Epithelial cell of prostate (primary cell): ENCODE measurements around the gene F8.
"Not testable (repeated sequence)": the region's sequence is repeated elsewhere in the genome, so short reads cannot be mapped to it uniquely, and the experiment has no call there.

ENCODE experiments used
- DNase-seq: peaks from one replicate; pipeline ENCODE4 v3.0.0-alpha.2; 2011; ENCODE audit warnings: low read depth, low spot score
- H3K27ac ChIP-seq: fragments of 450-650 bp; 2 replicates; pipeline ENCODE4 v1.5.1; 2017; ENCODE audit warnings: mild to moderate bottlenecking

F8 gene

GRCh38 chrX:155035688-155036087 lies 13.2 kb upstream of the F8 start:
- H3K27ac ChIP-seq = no peak overlapping the region
- DNase-seq = no peak

GRCh38 chrX:155031657-155032056 lies 9.1 kb upstream of the F8 start:
- no peak overlapping the region for H3K27ac ChIP-seq
- DNase-seq = no peak

GRCh38 chrX:155028877-155029291 lies 6.4 kb upstream of the F8 start:
- H3K27ac ChIP-seq = no peak overlapping the region
- no peak for DNase-seq

- no peak for DNase-seq
- H3K27ac ChIP-seq = peak overlapping the region; percentile 91
Observed at GRCh38 chrX:155028129-155028528, 5.6 kb upstream of the F8 start.

GRCh38 chrX:155027509-155028066 lies 5.1 kb upstream of the F8 start:
- peak overlapping the region; percentile 91 for H3K27ac ChIP-seq
- no peak for DNase-seq

- peak within 1 kb of the TSS; percentile 91 for H3K27ac ChIP-seq
- peak; percentile 71 for DNase-seq
Observed at GRCh38 chrX:155026727-155027508, 4.4 kb upstream of the F8 start, which contains the start of gene FUNDC2. Gene FUNDC2 (plus strand): TSS chrX:155026844. CDS start chrX:155026939, 95 bp downstream.

- H3K27ac ChIP-seq = peak overlapping the region; percentile 91
- no peak for DNase-seq
Observed at GRCh38 chrX:155026420-155026726, 3.9 kb upstream of the F8 start.

GRCh38 chrX:155023907-155024833 lies 1.6 kb upstream of the F8 start:
- H3K27ac ChIP-seq = no peak overlapping the region
- DNase-seq = no peak

- no peak for DNase-seq
- H3K27ac ChIP-seq = no peak overlapping the region
Observed at GRCh38 chrX:155020591-155020990, 1.9 kb downstream of the F8 start.

- H3K27ac ChIP-seq = no peak overlapping the region
- DNase-seq = no peak
Observed at GRCh38 chrX:155009994-155010472, 12.5 kb downstream of the F8 start.

GRCh38 chrX:155008578-155008977 lies 13.9 kb downstream of the F8 start:
- not testable (repeated sequence) for DNase-seq, H3K27ac ChIP-seq

GRCh38 chrX:155006913-155007671 lies 15.4 kb downstream of the F8 start:
- H3K27ac ChIP-seq, DNase-seq: not testable (repeated sequence)

GRCh38 chrX:155006379-155006778 lies 16.1 kb downstream of the F8 start:
- not testable (repeated sequence) for DNase-seq

GRCh38 chrX:155005190-155005589 lies 17.3 kb downstream of the F8 start:
- DNase-seq = no peak
- no peak overlapping the region for H3K27ac ChIP-seq

More at GRCh38 chrX:155006379-155006778, 16.1 kb downstream of the F8 start:
- H3K27ac ChIP-seq = not testable (repeated sequence)

GRCh38 chrX:155001873-155002272 lies 20.6 kb downstream of the F8 start:
- DNase-seq = no peak
- no peak overlapping the region for H3K27ac ChIP-seq

GRCh38 chrX:155000841-155001240 lies 21.7 kb downstream of the F8 start:
- no peak for DNase-seq
- no peak overlapping the region for H3K27ac ChIP-seq

- no peak for DNase-seq
- H3K27ac ChIP-seq = no peak overlapping the region
Observed at GRCh38 chrX:154998204-154998880, 24.2 kb downstream of the F8 start.

GRCh38 chrX:154991476-154991875 lies 31.0 kb downstream of the F8 start:
- H3K27ac ChIP-seq = no peak overlapping the region
- no peak for DNase-seq

GRCh38 chrX:154991039-154991438 lies 31.5 kb downstream of the F8 start:
- no peak overlapping the region for H3K27ac ChIP-seq
- DNase-seq = no peak
